Keratinocyte (primary cell): Measurements from ENCODE around the gene SPOCD1. TPM values are rescaled to one million over a fixed set of nuclear protein-coding genes. Genes with fewer than 3 reads are reported as not detected.

Experiments
- DNase-seq: peaks from one replicate; pipeline ENCODE4 v3.0.0-alpha.2; 2011; ENCODE audit warnings: low read depth, missing footprints, low spot score
- FAIRE-seq: peaks from 2 replicates; lab custom pipeline; 2011; peaks lifted over from hg19 to GRCh38; lab: Jason Lieb, UNC
- H2AFZ ChIP-seq: 2 replicates; pipeline ENCODE4 v1.6.0; 2012; ENCODE audit warnings: low read length, control low read depth, inconsistent platforms; ENCODE audit not compliant: control insufficient read depth
- H3K27ac ChIP-seq: 2 replicates; pipeline ENCODE4 v1.5.1; 2011; ENCODE audit warnings: low read length; ENCODE audit not compliant: control insufficient read depth, insufficient read depth
- H3K27me3 ChIP-seq: 3 replicates; pipeline ENCODE4 v1.6.0; 2011; ENCODE audit warnings: low read length; ENCODE audit not compliant: control insufficient read depth, insufficient read depth; ENCODE audit errors: extremely low read depth
- H3K36me3 ChIP-seq, 2 experiments: 2 replicates in 1 of 2; 3 replicates in 1 of 2; pipeline ENCODE4 v1.5.1; 2011; ENCODE audit warnings: low read length in 2 of 2, mild to moderate bottlenecking in 1 of 2; ENCODE audit not compliant: control insufficient read depth in 2 of 2, insufficient read depth in 2 of 2; ENCODE audit errors: extremely low read depth in 1 of 2
- H3K4me1 ChIP-seq: 3 replicates; pipeline ENCODE4 v1.5.1; 2011; ENCODE audit warnings: low read length; ENCODE audit not compliant: control insufficient read depth, insufficient read depth; ENCODE audit errors: extremely low read depth
- H3K4me2 ChIP-seq: 3 replicates; pipeline ENCODE4 v1.6.0; 2011; ENCODE audit warnings: low read depth, low read length; ENCODE audit not compliant: control insufficient read depth, insufficient read depth; ENCODE audit errors: extremely low read depth
- H3K4me3 ChIP-seq, 3 experiments: fragments of 200-600 bp in 1 of 3; sonication (generic) in 1 of 3; 2 replicates in 2 of 3; 3 replicates in 1 of 3; pipeline ENCODE4 v1.5.1; 2011 to 2016; ENCODE audit warnings: low read length in 3 of 3, mild to moderate bottlenecking in 3 of 3, control low read depth in 2 of 3, inconsistent platforms in 1 of 3, low read depth in 1 of 3, mixed read lengths in 1 of 3, mixed run types in 1 of 3, moderate library complexity in 1 of 3; ENCODE audit not compliant: control insufficient read depth in 2 of 3, insufficient read depth in 2 of 3; ENCODE audit errors: extremely low read depth in 1 of 3
- H3K79me2 ChIP-seq: 2 replicates; pipeline ENCODE4 v1.6.0; 2012; ENCODE audit warnings: low read length; ENCODE audit not compliant: control insufficient read depth, insufficient read depth
- H3K9ac ChIP-seq: 3 replicates; pipeline ENCODE4 v1.6.0; 2011; ENCODE audit warnings: low read length; ENCODE audit not compliant: control insufficient read depth, insufficient read depth; ENCODE audit errors: extremely low read depth
- H3K9me1 ChIP-seq: 3 replicates; pipeline ENCODE4 v1.6.0; 2011; ENCODE audit warnings: low read length; ENCODE audit not compliant: control insufficient read depth, insufficient read depth; ENCODE audit errors: extremely low read depth
- H3K9me3 ChIP-seq: 2 replicates; pipeline ENCODE4 v1.5.1; 2012; ENCODE audit warnings: low read depth, low read length; ENCODE audit not compliant: control insufficient read depth
- H4K20me1 ChIP-seq: 3 replicates; pipeline ENCODE4 v1.6.0; 2011; ENCODE audit warnings: low read length; ENCODE audit not compliant: control insufficient read depth, insufficient read depth; ENCODE audit errors: extremely low read depth
- EZH2 ChIP-seq: IDR thresholded peaks from one replicate; pipeline ENCODE4 v1.6.1; 2012; ENCODE audit warnings: inconsistent platforms, mild to moderate bottlenecking, low read length, moderate library complexity
- dilution Hi-C: fragments of 300-500 bp; cut with MboI; formaldehyde crosslinking; loops from one replicate; pipeline ENCODE4 v1.7.0; 2020; ENCODE audit warnings: low sequenced_read_pairs; ENCODE audit not compliant: extremely low pct_ligation_motif_present
- polyA plus RNA-seq, 5 experiments: library from polyadenylated mRNA; depleted of rRNA in 3 of 5; stranded (reverse) in 3 of 5; stranded (forward) in 1 of 5; unstranded in 1 of 5; fragments of >200 nt; gene quantifications; 1 replicate in 1 of 5; 2 replicates in 3 of 5; 3 replicates in 1 of 5; pipeline versions ENCODE4 v1.2.1 to v1.2.3, GENCODE V29; 2011 to 2012; ENCODE audit warnings: missing spikeins in 2 of 5, low read depth in 1 of 5, low replicate concordance in 1 of 5
- TF ChIP-seq, protein P1 (sequence below), 3 experiments: IDR thresholded peaks in 1 of 3; conservative IDR thresholded peaks in 1 of 3; optimal IDR thresholded peaks in 1 of 3; 2 replicates in 2 of 3; 3 replicates in 1 of 3; pipeline versions ENCODE3 to v1.5.1; 2011; ENCODE audit warnings: low read length in 3 of 3, mild to moderate bottlenecking in 3 of 3, moderate library complexity in 2 of 3, control low read depth in 1 of 3, inconsistent platforms in 1 of 3; ENCODE audit not compliant: insufficient read depth in 2 of 3; ENCODE audit errors: extremely low read depth in 1 of 3

SPOCD1 gene
- polyA plus RNA-seq, 1 donor (not counting 4 experiments of a cell fraction or from before 2014, with no cell fraction given), result 4.7 TPM

DNA sequence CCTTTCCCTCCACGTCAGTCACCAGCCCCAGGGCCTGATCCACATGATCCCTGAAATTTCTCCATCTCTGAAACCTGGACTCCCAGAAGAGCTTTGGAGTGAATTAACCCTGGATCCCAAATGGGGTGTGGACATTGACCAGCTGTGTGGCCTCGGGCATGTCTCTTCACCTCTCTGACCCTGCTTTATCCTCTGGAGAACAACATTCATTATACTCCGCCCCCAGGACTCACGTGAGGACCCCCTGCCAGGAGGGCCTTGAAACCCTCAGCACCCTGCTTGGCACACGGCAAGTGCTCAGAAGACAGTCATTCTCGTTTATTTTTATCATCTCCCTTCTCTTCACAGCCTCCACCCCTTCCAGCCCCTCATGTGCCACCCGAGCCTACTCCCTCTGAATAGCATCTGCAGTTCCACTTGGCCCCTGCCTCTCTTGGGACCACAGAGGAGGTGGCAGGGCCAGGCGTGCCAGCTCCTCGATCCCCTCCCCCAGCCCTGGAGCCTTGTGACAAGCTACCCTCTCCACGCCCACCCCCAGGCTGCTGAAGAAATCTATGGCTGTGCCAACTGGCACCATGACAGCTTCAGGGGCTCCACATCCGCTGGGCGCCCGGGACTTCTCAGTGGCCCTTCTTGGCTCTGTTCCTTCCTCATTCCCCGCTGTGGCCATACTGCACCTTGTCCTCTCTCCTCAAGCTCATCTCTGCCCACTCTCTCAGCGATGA is 69.7 kb downstream of the SPOCD1 start:
- no peaks in the 10 kb centered on the region for H4K20me1 ChIP-seq
- FAIRE-seq (no peak), DNase-seq (no peak)
- no peak overlapping the region for H2AFZ ChIP-seq
- no peak overlapping the region for H3K9ac ChIP-seq
- TF ChIP-seq, protein P1, sequence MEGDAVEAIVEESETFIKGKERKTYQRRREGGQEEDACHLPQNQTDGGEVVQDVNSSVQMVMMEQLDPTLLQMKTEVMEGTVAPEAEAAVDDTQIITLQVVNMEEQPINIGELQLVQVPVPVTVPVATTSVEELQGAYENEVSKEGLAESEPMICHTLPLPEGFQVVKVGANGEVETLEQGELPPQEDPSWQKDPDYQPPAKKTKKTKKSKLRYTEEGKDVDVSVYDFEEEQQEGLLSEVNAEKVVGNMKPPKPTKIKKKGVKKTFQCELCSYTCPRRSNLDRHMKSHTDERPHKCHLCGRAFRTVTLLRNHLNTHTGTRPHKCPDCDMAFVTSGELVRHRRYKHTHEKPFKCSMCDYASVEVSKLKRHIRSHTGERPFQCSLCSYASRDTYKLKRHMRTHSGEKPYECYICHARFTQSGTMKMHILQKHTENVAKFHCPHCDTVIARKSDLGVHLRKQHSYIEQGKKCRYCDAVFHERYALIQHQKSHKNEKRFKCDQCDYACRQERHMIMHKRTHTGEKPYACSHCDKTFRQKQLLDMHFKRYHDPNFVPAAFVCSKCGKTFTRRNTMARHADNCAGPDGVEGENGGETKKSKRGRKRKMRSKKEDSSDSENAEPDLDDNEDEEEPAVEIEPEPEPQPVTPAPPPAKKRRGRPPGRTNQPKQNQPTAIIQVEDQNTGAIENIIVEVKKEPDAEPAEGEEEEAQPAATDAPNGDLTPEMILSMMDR (optimal IDR thresholded peaks at IDR 0.05 in 1 of 3, IDR thresholded peaks at IDR 0.05 in 1 of 3, conservative IDR thresholded peaks at IDR 0.05 in 1 of 3; ENCODE audit: extremely low read depth in 1 of 3, insufficient read depth in 2 of 3, low read length in 3 of 3), result peak in 1 of 3 experiments; percentile 5
- TF ChIP-seq EZH2, result no peak
- peaks cover 5% of the 10 kb centered on the region for H3K27me3 ChIP-seq
- H3K4me1 ChIP-seq, result peaks cover 6% of the 10 kb centered on the region
- H3K79me2 ChIP-seq, result no peaks in the 10 kb centered on the region
- dilution Hi-C loops, result no loop called here
- H3K9me3 ChIP-seq, result no peaks in the 10 kb centered on the region
- no peak overlapping the region for H3K4me2 ChIP-seq
- H3K27ac ChIP-seq, result no peak overlapping the region
- H3K36me3 ChIP-seq, result no peaks in the 10 kb centered on the region
- H3K4me3 ChIP-seq, result no peak overlapping the region
- no peaks in the 10 kb centered on the region for H3K9me1 ChIP-seq

DNA sequence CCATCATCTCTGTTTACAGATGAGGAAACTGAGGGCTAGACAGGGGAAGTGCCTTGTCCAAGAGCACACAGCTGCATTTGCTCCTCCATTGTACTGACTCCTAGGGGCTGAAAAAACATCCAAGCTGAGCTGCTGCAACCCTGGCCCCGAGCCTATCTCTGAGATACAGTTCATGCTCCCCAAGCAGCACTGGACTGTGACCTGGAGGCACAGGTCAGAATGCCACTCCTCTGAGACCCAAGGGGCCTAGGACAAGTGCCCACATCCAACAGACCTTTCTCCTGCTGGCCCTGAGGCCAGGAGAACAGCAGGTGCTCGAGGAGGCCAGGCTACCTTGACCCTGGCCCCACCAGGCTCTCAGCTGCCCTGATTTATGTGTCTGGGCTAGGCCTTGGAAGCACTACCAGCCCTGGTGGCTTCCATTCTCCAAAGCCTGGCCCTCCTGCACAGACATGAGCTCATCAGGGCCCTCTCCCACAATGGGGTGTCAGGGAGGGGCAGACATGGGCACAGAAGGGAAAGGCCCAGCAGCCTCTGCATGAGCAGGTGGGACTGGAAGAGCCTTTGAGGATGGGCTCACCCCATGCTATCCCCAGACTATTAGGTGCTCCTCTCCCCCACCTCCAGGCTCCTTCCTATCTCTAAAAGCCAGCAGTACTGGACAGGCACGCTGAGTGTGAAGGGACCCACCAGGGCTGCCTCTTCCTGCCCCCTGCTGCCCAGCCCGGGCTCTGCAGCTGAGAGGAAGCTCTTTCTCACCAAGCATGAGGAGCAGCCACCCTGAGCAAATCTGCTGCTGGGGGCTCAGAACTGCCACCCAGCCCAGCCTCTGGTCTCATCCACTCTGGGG is 70.5 kb downstream of the SPOCD1 start:
- Histone ChIP-seq H4K20me1 (no peaks in the 10 kb centered on the region), H3K9me3 (no peaks in the 10 kb centered on the region), H2AFZ (no peak overlapping the region), H3K27me3 (peaks cover under 1% of the 10 kb centered on the region), H3K36me3 (no peaks in the 10 kb centered on the region), H3K27ac (no peak overlapping the region), H3K9me1 (no peaks in the 10 kb centered on the region), H3K4me1 (peaks cover 6% of the 10 kb centered on the region), H3K79me2 (no peaks in the 10 kb centered on the region), H3K4me2 (no peak overlapping the region), H3K9ac (no peak overlapping the region), H3K4me3 (no peak overlapping the region)
- TF ChIP-seq, protein P1 (optimal IDR thresholded peaks at IDR 0.05 in 1 of 3, IDR thresholded peaks at IDR 0.05 in 1 of 3, conservative IDR thresholded peaks at IDR 0.05 in 1 of 3; ENCODE audit: extremely low read depth in 1 of 3, insufficient read depth in 2 of 3, low read length in 3 of 3), result peak; percentile 87 to 96 (median 87)
- no peak for TF ChIP-seq EZH2
- dilution Hi-C loops, result no loop called here
- FAIRE-seq (no peak), DNase-seq (no peak)
